ENCODE data around the gene EDC3.

Gene EDC3

DNA sequence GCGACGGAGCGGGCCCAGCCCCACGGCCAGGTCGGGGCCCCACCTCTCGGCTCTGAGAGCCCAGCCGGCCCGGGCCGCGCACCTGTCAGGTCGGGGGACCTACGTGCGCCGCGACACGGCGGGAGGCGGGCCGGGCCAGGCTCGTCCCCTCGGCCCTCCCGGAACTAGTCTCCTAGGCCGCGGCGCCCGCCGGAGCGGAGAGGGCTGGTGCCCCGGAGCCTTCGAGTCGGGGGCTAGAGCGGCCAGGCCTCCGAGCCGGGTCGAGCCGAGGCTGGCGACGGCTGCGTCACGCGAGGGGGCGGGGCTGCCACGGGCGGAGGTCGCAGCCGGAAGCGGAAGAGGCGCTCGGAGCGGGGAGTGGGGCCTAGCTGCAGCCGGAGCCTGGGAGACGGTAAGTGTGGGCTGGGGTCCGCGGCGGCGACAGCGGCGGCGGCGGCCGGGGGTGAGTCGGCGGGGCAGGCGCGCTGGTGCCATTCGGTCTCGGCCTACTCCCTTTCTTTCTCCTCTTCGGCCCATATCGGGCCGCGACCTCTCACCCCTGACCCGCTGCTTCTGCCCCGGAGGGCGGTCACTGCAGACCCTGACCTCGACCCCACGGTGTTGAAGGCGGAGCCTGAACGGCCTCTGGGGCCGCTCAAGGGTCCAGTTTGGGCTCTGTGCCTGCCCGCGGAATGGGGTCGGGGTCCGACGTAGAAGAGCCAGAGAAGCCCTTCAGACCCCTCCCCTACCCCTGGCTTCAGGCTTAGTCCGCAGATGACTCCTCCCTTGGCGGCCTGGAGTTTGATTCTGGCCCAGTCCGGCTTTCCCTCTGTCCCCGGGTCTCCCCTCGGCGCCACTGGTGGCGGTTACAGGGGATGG is 80.1 kb downstream of the EDC3 start, which contains the start of gene CLK3:
Gene CLK3, plus strand, starts transcription at position 329 of the 858 bp plus-strand sequence. CDS start 3,361 bp downstream, outside the sequence.
- Mint-ChIP-seq H3K27ac (peak within 1 kb of the TSS; percentile 96), H3K27me3 (no peaks in the 10 kb centered on the region), H3K4me3 (peak within 1 kb of the TSS; percentile 88), H3K9me3 (no peaks in the 10 kb centered on the region), H3K36me3 (ENCODE audit: low read depth) (peaks cover 28% of the 10 kb centered on the region), H3K4me1 (ENCODE audit: low read depth) (peaks cover 55% of the 10 kb centered on the region)

DNA sequence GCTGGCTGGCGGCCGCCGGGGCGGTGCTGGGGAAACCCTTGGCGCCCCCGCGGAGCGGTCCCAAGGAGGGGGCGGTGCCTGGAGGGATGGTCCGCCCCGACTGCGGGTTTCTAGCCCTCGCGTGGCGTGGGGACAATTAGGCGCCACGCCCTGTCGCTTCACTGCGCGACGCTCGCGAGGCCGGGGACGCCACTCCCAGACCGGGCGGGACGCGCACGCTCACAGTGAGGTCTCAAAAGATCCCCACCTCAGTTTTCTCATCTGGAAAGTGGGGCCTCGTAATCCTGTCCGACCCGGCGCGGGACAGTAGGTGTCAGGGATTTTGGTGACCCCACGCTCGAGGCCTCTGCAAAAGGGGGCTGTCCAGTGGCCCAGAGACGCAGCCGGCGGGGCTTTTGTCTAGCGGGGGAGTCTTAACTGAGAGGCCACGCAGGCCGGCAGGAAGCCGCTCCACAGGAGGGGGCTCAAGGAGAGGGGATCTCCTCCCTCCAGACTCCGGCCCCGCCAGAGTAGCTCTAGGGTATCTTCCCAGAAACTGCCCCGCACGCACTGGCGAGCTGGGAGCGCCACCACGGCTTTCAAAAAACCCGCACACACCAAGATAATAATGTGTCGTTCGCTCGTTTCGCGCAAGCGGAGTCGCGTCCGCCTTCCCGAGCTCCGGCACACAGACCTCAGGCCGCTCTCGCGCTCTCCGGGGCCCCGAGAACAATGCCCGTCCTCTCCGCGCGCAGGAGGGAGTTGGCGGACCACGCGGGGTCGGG is 80.9 kb downstream of the EDC3 start:
- Mint-ChIP-seq H3K4me3 (peak overlapping the region; percentile 88), H3K9me3 (no peaks in the 10 kb centered on the region), H3K27me3 (no peaks in the 10 kb centered on the region), H3K36me3 (ENCODE audit: low read depth) (peaks cover 20% of the 10 kb centered on the region), H3K4me1 (ENCODE audit: low read depth) (peaks cover 49% of the 10 kb centered on the region), H3K27ac (peak overlapping the region; percentile 96)

DNA sequence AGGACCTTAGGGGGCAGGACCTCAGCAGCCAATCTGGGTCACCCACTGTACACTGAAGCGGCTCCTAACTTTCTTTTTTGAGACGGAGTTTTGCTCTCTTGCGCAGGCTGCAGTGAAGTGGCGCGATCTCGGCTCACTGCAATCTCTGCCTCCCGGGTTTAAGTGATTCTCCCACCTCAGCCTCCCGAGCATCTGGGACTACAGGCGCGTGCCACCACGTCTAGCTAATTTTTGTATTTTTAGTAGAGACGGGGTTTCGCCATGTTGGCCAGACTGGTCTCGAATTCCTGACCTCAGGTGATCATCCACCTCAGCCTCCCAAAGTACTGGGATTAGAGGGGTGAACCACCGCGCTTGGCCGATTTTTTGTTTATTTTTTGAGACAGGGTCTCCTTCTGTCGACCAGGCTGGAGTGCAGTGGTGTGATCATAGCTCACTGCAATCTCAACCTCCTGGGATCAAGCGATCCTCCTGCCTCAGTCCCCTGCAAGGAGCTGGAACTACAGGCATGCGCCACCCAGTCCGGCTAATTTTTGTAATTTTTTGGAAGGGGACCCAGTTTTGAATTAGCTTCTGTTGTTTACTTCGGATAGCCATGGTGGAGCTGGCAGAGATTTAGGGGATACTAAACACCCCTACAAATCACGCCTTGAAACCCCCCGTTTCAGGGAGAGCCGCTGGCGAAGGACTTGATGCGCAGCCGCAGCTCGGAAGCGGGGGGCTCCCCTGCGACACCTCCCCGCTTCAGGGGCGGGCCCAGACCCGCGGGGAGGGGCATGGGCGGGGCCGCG is 81.7 kb downstream of the EDC3 start:
- Mint-ChIP-seq H3K9me3 (no peaks in the 10 kb centered on the region), H3K27me3 (no peaks in the 10 kb centered on the region), H3K36me3 (ENCODE audit: low read depth) (peaks cover 18% of the 10 kb centered on the region), H3K4me3 (peak overlapping the region; percentile 73), H3K27ac (peak overlapping the region; percentile 68), H3K4me1 (ENCODE audit: low read depth) (peaks cover 44% of the 10 kb centered on the region)

DNA sequence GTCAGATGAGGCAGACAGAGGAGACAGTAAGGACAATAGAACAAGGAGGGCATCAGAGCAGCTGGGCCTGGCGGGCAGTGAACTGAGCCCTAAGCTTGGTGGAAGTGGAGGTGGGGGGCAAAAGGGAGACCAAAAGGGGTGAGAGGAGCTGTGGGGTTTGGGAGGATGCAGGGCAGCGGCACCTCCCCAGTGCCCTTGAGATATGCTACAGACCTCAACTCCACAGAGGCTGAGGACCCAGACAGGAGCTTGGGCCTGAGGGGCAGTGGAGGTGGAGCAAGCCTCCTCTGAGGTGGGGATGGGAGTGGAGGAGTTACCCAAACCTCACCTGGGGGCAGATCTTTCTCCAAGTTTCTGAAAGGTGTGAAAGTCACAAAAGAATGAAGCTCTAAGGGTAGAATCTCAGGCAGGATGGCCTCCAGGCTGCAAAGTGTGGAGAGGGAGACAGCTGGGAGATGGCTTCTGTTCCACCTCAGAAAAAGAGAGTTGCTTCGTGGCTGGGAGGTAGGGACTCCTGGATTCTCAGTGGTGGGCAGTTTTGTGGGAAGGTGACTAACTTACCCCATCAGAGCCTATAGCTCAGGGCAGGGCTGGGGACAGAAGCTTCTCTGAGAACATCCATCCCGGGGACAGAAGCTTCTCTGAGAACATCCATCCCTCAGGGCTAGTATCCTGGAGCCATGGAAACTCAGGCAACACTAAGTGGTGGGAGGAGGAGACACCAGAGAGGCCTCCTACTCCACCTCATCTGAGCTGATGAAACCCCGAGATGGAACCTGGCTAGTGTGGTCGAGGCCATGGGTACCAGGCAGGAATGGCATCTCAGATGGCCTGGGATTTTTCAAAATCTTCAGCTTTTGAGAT is 82.5 kb downstream of the EDC3 start:
- peak overlapping the region; percentile 73 for H3K4me3 Mint-ChIP-seq
- H3K36me3 Mint-ChIP-seq (ENCODE audit: low read depth) = peaks cover 18% of the 10 kb centered on the region
- H3K27me3 Mint-ChIP-seq = no peaks in the 10 kb centered on the region
- H3K9me3 Mint-ChIP-seq = no peaks in the 10 kb centered on the region
- H3K27ac Mint-ChIP-seq = peak overlapping the region; percentile 61
- H3K4me1 Mint-ChIP-seq (ENCODE audit: low read depth) = peaks cover 37% of the 10 kb centered on the region

DNA sequence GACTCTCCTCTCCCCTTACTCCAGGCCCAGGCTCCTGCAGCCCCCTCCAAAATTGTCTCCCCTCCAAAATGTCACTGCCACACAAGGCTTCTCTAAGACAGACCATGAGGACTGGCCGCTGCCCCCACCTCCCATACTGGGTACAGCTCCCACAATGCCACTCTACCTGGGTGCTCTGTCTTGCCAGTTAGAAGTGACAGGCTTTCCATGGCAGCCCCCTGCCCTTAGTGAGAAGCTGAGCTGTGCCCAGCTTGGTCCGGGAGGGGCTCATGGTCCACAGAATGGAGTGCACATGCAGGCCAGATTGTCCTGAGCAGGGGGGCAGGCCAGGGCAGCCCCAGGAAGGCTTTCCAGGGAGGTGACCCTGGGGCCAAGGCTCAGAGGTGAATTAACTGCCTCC is 83.1 kb downstream of the EDC3 start:
- peak overlapping the region; percentile 61 for H3K27ac Mint-ChIP-seq
- no peaks in the 10 kb centered on the region for H3K27me3 Mint-ChIP-seq
- peaks cover 31% of the 10 kb centered on the region for H3K4me1 Mint-ChIP-seq (ENCODE audit: low read depth)
- H3K36me3 Mint-ChIP-seq (ENCODE audit: low read depth) = peaks cover 15% of the 10 kb centered on the region
- no peaks in the 10 kb centered on the region for H3K9me3 Mint-ChIP-seq
- peak overlapping the region; percentile 17 for H3K4me3 Mint-ChIP-seq

DNA sequence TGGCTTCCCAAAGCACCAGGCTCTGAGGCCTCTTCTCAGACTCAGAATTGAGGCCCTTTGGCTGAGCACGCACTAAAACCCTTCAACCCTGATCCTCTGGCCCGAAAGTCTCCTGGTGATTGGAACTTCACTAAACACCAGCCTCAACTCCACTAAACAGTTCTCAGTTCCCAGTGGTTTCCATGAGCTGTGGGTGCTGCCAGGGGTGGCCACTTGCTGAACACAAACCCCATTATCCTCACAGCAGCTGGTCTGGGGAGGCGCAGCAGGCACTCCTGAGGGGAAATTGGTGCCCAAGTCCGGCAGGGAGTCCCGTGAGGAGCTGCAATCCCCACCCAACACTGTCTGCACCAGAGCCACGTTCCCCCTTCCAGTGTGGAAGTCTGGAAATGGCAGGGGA is 84.0 kb downstream of the EDC3 start:
- Mint-ChIP-seq H3K36me3 (ENCODE audit: low read depth) (peaks cover 6% of the 10 kb centered on the region), H3K27me3 (no peaks in the 10 kb centered on the region), H3K4me1 (ENCODE audit: low read depth) (peaks cover 22% of the 10 kb centered on the region), H3K9me3 (no peaks in the 10 kb centered on the region), H3K4me3 (no peak overlapping the region), H3K27ac (no peak overlapping the region)

DNA sequence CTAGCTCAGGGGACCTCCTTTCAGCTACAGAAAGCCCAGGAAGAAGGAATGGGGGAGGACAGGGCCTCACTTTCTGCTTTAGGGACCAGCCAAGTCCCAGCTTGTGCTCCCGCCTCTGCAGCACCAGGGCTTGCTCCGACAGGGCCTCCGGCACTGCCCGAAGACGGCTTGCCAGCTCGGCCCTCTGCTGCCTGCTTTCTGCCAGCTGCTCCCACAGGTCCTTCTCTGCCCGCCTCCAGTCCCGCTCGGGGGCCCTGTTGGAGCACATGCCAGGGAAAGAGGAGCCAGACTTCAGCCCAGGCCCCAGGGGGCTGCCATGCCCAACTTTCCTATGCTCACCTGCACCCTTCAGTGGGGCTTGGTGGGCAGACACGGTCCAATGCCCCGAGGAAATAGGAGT is 84.5 kb downstream of the EDC3 start:
- no peak overlapping the region for H3K4me3 Mint-ChIP-seq
- H3K27me3 Mint-ChIP-seq = no peaks in the 10 kb centered on the region
- peaks cover 1% of the 10 kb centered on the region for H3K36me3 Mint-ChIP-seq (ENCODE audit: low read depth)
- H3K27ac Mint-ChIP-seq = no peak overlapping the region
- H3K4me1 Mint-ChIP-seq (ENCODE audit: low read depth) = peaks cover 17% of the 10 kb centered on the region
- no peaks in the 10 kb centered on the region for H3K9me3 Mint-ChIP-seq

DNA sequence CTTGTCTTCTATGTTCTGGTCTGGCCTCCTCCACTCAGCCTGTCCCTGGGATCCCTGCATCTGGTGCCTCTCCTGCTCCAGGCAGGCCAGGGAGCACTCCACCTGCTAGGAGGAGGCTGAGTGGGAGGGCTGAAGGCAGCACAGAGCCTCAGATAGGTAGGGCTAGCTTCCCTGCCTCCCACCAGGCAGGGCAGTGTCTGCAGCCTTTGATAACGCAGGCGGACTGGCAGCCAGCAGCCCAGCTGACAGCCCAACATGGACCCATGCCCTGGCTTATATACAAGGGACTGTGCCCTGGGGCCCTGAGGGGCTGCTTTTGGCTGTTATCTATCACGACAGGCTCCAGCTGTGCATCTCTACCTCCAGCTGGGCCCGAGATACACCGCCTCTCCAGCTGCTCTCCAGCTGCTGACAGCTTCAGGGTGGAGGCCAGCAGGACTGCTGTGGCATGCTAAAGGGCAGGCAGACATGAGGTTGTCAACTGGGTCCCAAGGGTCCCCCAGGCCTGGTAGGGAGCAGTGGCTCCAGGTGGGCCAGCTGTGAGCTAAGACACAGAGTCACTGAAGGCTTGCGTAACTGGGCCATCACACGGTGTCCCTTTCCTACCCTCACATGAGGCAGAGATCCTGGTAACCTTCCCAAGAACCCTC is 85.4 kb downstream of the EDC3 start:
- Mint-ChIP-seq H3K4me1 (ENCODE audit: low read depth) (peaks cover 17% of the 10 kb centered on the region), H3K9me3 (no peaks in the 10 kb centered on the region), H3K27me3 (no peaks in the 10 kb centered on the region), H3K27ac (no peak overlapping the region), H3K36me3 (ENCODE audit: low read depth) (no peaks in the 10 kb centered on the region), H3K4me3 (no peak overlapping the region)

DNA sequence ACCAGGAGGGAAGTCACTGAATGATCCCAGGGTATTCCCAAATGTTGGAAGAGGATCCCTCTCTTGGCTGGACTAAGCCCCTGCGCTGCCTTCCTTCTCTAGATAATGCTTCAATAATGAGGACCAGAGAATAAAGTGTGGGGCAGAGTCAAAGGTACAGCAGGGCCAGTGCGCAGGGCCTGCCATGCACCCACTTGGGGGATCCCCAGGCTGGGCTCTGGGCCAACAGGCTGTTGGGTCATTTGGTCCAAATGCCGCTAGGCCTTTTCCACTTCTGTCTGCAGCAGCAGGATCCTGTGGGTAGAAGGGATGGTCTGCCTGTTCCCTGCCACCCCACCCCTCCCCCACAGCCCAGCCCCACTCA is 85.9 kb downstream of the EDC3 start:
- Mint-ChIP-seq H3K9me3 (no peaks in the 10 kb centered on the region), H3K27me3 (no peaks in the 10 kb centered on the region), H3K4me3 (no peak overlapping the region), H3K4me1 (ENCODE audit: low read depth) (peaks cover 17% of the 10 kb centered on the region), H3K27ac (no peak overlapping the region), H3K36me3 (ENCODE audit: low read depth) (no peaks in the 10 kb centered on the region)

DNA sequence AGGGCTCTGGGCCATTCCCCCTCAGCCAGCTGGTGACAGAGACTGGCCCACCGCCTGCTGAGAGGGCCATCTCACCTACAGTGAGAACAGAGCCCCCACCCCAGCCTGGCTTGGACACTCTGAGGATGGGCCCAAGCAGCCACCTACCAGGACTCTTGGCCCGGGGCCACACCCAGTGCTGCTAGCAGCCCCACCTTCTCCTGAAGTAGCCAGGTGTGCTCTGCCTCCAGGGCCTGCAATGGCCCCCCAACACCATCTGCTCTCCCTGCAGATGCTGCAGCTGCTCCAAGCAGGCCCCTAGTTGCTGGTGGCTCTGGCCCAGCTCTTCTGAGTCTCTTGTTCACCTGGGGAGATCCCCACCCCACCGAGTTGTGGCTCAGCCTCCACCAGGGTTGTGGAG is 87.0 kb downstream of the EDC3 start:
- Mint-ChIP-seq H3K27ac (no peak overlapping the region), H3K36me3 (ENCODE audit: low read depth) (no peaks in the 10 kb centered on the region), H3K4me1 (ENCODE audit: low read depth) (peaks cover 11% of the 10 kb centered on the region)

DNA sequence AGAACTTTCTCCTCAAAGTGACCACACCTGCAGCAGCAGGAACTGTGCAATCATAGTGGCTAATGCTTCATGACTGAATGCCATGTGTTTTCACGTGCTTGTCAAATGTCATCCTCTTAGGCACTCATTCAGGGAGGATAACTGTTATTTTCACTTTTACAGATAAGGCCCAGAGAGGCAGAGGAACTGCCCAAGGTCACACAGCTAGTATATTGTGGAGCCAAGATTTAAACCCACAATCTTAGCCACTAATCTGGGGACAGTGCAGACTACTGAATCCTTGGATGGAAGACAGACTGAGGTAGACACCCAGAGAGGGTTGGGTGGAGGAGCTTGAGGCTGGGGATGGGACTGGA is 90.1 kb downstream of the EDC3 start:
- Mint-ChIP-seq H3K4me3 (no peak overlapping the region), H3K4me1 (ENCODE audit: low read depth) (no peaks in the 10 kb centered on the region), H3K9me3 (no peaks in the 10 kb centered on the region), H3K36me3 (ENCODE audit: low read depth) (no peaks in the 10 kb centered on the region), H3K27ac (no peak overlapping the region), H3K27me3 (no peaks in the 10 kb centered on the region)

More for the DNA sequence above, 87.0 kb downstream of the EDC3 start:
- H3K27me3 Mint-ChIP-seq = no peaks in the 10 kb centered on the region
- no peak overlapping the region for H3K4me3 Mint-ChIP-seq
- H3K9me3 Mint-ChIP-seq = no peaks in the 10 kb centered on the region

DNA sequence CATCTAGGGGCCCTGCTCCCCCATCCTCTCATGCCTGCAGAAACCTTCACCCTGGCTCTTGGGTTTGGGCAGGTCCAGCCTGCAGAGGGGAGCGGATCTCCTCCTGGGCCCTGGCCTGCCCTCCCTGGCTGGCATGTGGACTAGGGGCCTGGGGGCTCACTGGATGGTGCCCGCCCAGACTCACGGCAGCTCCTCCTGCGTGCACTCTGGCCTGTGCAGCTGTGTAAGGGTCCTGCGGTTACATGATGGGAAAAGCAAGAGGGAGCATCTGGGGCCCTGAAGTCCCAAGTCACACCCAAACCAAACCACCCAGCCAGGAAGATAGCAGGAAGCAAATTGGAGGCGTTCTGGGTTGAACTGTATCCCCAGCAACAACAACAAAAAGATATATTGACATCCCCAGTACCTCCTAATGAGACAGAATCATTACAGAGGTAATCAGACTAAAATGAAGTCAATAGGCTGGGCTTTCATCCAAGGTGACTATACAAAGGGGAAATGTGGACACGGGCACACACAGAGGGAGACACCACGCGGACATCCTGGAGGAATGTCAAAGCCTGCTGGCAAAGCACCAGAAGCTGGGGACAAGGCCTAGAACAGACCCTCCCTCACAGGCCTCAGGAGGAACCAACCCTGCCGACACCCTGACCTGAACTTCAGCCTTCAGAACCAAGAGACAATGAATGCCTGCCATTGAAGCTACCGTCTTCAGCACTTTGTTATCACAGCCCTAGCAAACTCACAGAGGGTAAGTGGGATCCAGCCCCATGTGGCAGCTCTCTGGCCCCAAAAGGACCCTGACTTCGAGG is 90.6 kb downstream of the EDC3 start:
- Mint-ChIP-seq H3K36me3 (ENCODE audit: low read depth) (no peaks in the 10 kb centered on the region), H3K27me3 (no peaks in the 10 kb centered on the region), H3K9me3 (no peaks in the 10 kb centered on the region), H3K27ac (no peak overlapping the region), H3K4me3 (no peak overlapping the region), H3K4me1 (ENCODE audit: low read depth) (no peaks in the 10 kb centered on the region)
